Caco-2 (cell line): ENCODE results near the gene PSMD8. TPM values are rescaled to one million over a fixed set of nuclear protein-coding genes. Genes with fewer than 3 reads are reported as not detected.

Source experiments
- BruUV-seq: library from RNA; stranded (reverse); fragments of 400-500 nt; replicated peaks from 2 replicates; lab custom pipeline; 2021; lab: Mats Ljungman, UMichigan
- CTCF ChIA-PET: fragments of 300-600 bp; sonication (Branson Sonifier 250); formaldehyde crosslinking; loops from one replicate; lab custom pipeline; 2022; ENCODE audit warnings: antibody characterized with exemption; lab: Charles Lee
- POLR2A ChIA-PET: fragments of 300-600 bp; sonication (Branson Sonifier 250); formaldehyde crosslinking; loops from one replicate; lab custom pipeline; 2022; ENCODE audit warnings: antibody characterized with exemption; lab: Charles Lee
- DNase-seq, 2 experiments: peaks; one replicate each; pipeline versions ENCODE4 v3.0.0 to v3.0.0-alpha.2; 2020 to 2022
- H3K27me3 ChIP-seq: replicated peaks from 2 replicates; pipeline ENCODE4 v1.6.0; 2011; ENCODE audit warnings: low read length; ENCODE audit not compliant: control insufficient read depth, insufficient read depth
- H3K36me3 ChIP-seq: 2 replicates; pipeline ENCODE4 v1.5.1; 2011; ENCODE audit warnings: low read length; ENCODE audit not compliant: control insufficient read depth, insufficient read depth
- H3K4me1 ChIP-seq: fragments of 250-450 bp; sonication (Bioruptor Pico); 2 replicates; pipeline ENCODE4 v1.5.1; 2020; ENCODE audit warnings: mild to moderate bottlenecking
- H3K4me3 ChIP-seq: 2 replicates; pipeline ENCODE4 v1.5.1; 2011; ENCODE audit warnings: low read depth, mild to moderate bottlenecking, control low read depth, low read length
- H3K9me3 ChIP-seq: fragments of 250-450 bp; sonication (Bioruptor Pico); 2 replicates; pipeline ENCODE4 v1.5.1; 2020; ENCODE audit warnings: mild to moderate bottlenecking, moderate library complexity
- H3K27ac Mint-ChIP-seq: one replicate; pipeline ENCODE4 v1.8.0; 2022; ENCODE audit warnings: mixed read lengths; ENCODE audit not compliant: unreplicated experiment
- H3K27me3 Mint-ChIP-seq: one replicate; pipeline ENCODE4 v1.8.0; 2022; ENCODE audit warnings: mixed read lengths; ENCODE audit not compliant: insufficient read depth, unreplicated experiment
- H3K36me3 Mint-ChIP-seq: one replicate; pipeline ENCODE4 v1.8.0; 2022; ENCODE audit warnings: mild to moderate bottlenecking, mixed read lengths; ENCODE audit not compliant: insufficient read depth, unreplicated experiment
- H3K4me1 Mint-ChIP-seq: one replicate; pipeline ENCODE4 v1.8.0; 2022; ENCODE audit warnings: low read depth, mixed read lengths; ENCODE audit not compliant: unreplicated experiment
- H3K4me3 Mint-ChIP-seq: one replicate; pipeline ENCODE4 v1.8.0; 2022; ENCODE audit warnings: mild to moderate bottlenecking, moderate library complexity, mixed read lengths; ENCODE audit not compliant: unreplicated experiment
- H3K9me3 Mint-ChIP-seq: one replicate; pipeline ENCODE4 v1.8.0; 2022; ENCODE audit warnings: mixed read lengths; ENCODE audit not compliant: unreplicated experiment
- intact Hi-C: fragments of 100-400 bp; cut with micrococcal nuclease; formaldehyde crosslinking; loops from one replicate; pipeline ENCODE4 v1.10.0; 2022; ENCODE audit not compliant: unreplicated experiment
- total RNA-seq: library from RNA; stranded (reverse); gene quantifications from 2 replicates; pipeline ENCODE4 v1.2.3, GENCODE V29; 2022
- TF ChIP-seq, protein P1 (sequence below), 2 experiments: fragments of 200-600 bp in 1 of 2; IDR thresholded peaks; 1 replicate in 1 of 2; 2 replicates in 1 of 2; pipeline versions ENCODE4 v1.5.1 to v1.8.0; 2011 to 2022; ENCODE audit warnings: antibody characterized with exemption in 1 of 2, control low read depth in 1 of 2, inconsistent platforms in 1 of 2, low read depth in 1 of 2, low read length in 1 of 2, mild to moderate bottlenecking in 1 of 2, moderate library complexity in 1 of 2; ENCODE audit not compliant: insufficient read depth in 1 of 2, severe bottlenecking in 1 of 2, unreplicated experiment in 1 of 2

The PSMD8 gene
- total RNA-seq, 1 experiment from 2014 or later = 264 TPM

- H3K9me3 Mint-ChIP-seq = no peaks in the 10 kb centered on the region
- no peak overlapping the region for H3K27ac Mint-ChIP-seq
- peak in 1 of 2 experiments; percentile 32 for DNase-seq
- peaks cover 6% of the 10 kb centered on the region for H3K4me1 Mint-ChIP-seq
- intact Hi-C loops = no loop called here
- no peaks in the 10 kb centered on the region for H3K27me3 Mint-ChIP-seq
- H3K4me3 Mint-ChIP-seq = no peak overlapping the region
- TF ChIP-seq, protein P1, sequence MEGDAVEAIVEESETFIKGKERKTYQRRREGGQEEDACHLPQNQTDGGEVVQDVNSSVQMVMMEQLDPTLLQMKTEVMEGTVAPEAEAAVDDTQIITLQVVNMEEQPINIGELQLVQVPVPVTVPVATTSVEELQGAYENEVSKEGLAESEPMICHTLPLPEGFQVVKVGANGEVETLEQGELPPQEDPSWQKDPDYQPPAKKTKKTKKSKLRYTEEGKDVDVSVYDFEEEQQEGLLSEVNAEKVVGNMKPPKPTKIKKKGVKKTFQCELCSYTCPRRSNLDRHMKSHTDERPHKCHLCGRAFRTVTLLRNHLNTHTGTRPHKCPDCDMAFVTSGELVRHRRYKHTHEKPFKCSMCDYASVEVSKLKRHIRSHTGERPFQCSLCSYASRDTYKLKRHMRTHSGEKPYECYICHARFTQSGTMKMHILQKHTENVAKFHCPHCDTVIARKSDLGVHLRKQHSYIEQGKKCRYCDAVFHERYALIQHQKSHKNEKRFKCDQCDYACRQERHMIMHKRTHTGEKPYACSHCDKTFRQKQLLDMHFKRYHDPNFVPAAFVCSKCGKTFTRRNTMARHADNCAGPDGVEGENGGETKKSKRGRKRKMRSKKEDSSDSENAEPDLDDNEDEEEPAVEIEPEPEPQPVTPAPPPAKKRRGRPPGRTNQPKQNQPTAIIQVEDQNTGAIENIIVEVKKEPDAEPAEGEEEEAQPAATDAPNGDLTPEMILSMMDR (IDR thresholded peaks at IDR 0.05; ENCODE audit: insufficient read depth in 1 of 2, low read depth in 1 of 2, low read length in 1 of 2, severe bottlenecking in 1 of 2, unreplicated experiment in 1 of 2) = peak in 1 of 2 experiments; percentile 27
- ChIA-PET POLR2A (interaction anchor here (0.6 to 1.5 kb wide), 2 partner anchors 10 to 85 kb away, joined by 4 to 6 read pairs; partner anchors contain the start of gene PSMD8), CTCF (interaction anchor here (0.6 to 1.2 kb wide), 2 partner anchors 10 to 18 kb away, joined by 3 to 7 read pairs; partner anchors contain the start of gene FAM98C)
- H3K27me3 ChIP-seq = no peaks in the 10 kb centered on the region
- H3K36me3 Mint-ChIP-seq = peaks cover 71% of the 10 kb centered on the region
- no peak overlapping the region for H3K4me3 ChIP-seq
- H3K4me1 ChIP-seq = peaks cover 17% of the 10 kb centered on the region; the same call in 1 of the 2 replicates
- peaks cover 9% of the 10 kb centered on the region for H3K36me3 ChIP-seq
- no peaks in the 10 kb centered on the region for H3K9me3 ChIP-seq
- no TSS peak for BruUV-seq
These were observed 10.0 kb downstream of the PSMD8 start for GRCh38 chr19:38384209-38385027.

DNA sequence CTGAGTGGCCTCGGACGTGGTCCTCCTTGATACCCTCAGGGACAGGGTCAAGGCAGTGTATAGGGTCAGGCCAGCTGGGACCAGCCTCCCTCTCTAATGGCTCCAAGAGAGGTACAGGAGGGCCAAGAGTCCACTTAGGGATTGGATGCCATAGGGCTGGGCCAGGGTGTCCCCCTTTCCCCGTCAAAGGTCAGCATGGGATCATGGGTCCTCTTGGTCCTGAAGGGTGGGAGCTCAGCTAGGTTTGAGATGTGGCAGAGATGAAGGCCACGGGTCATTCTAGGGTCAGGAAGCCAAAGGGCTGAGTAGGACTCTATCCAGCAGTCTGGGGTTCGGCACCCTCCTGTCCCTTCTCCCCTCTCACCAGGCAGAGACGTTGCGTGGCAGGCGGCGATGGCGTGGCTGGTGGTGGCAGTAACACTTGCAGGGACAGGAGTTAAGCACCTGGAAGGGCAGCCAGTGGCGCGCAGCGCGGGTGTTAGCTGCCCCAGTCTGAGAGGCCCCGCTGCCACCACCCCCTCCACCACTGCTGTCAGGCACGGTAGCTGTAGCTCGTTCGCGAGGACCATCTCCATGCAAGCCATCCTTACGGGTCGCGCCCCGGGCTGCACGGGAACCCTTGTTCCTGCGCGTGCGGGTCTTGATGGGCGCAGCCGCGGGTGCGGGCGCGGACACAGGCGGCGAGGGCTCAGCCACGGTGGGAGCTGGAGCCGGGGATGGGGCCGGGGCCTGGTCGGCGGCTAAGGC, 10.9 kb downstream of the PSMD8 start:
- peaks cover 13% of the 10 kb centered on the region for H3K4me1 Mint-ChIP-seq
- Histone ChIP-seq H3K4me1 (peaks cover 17% of the 10 kb centered on the region; the same call in 1 of the 2 replicates), H3K9me3 (no peaks in the 10 kb centered on the region), H3K4me3 (no peak overlapping the region), H3K36me3 (peaks cover 9% of the 10 kb centered on the region), H3K27me3 (no peaks in the 10 kb centered on the region)
- peaks cover 62% of the 10 kb centered on the region for H3K36me3 Mint-ChIP-seq
- no peaks in the 10 kb centered on the region for H3K9me3 Mint-ChIP-seq
- ChIA-PET POLR2A (interaction anchor here (1.5 kb wide), 1 partner anchor 11 kb away, joined by 4 read pairs; the partner anchor contains the start of gene PSMD8), CTCF (interaction anchor here (1.2 kb wide), 1 partner anchor 18 kb away, joined by 7 read pairs; the partner anchor contains the start of gene FAM98C)
- no peak for DNase-seq
- TF ChIP-seq, protein P1 (IDR thresholded peaks at IDR 0.05; ENCODE audit: insufficient read depth in 1 of 2, low read depth in 1 of 2, low read length in 1 of 2, severe bottlenecking in 1 of 2, unreplicated experiment in 1 of 2) = no peak
- no TSS peak for BruUV-seq
- no peak overlapping the region for H3K4me3 Mint-ChIP-seq
- H3K27me3 Mint-ChIP-seq = no peaks in the 10 kb centered on the region
- intact Hi-C loops = no loop called here
- H3K27ac Mint-ChIP-seq = no peak overlapping the region

DNA sequence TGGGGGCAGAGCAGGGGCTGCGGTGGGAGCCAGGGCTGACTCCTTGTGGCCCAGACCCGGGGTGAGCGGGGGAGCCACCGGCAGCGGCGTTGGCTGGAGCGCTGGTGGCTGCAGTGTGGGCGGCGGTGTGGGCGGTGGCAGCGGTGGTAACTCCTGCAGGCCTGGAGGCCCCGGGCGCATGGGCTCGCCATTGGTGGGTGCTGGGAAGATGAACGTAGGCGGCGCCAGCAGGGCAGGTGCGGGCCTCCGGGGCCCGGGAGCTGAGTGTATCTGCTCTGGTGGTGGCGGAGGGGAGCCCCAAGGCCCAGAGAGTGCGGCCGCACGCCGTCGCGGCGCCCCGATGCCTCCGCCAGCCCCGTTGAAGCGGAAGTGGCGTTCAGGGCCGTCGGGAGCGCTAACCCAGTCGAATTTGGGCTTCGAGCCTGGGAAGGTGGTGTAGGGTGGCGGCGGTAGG, 11.5 kb downstream of the PSMD8 start:
- ChIA-PET POLR2A (no interaction called here), CTCF (no interaction called here)
- TF ChIP-seq, protein P1 (IDR thresholded peaks at IDR 0.05; ENCODE audit: insufficient read depth in 1 of 2, low read depth in 1 of 2, low read length in 1 of 2, severe bottlenecking in 1 of 2, unreplicated experiment in 1 of 2) = no peak
- no peaks in the 10 kb centered on the region for H3K9me3 ChIP-seq
- H3K9me3 Mint-ChIP-seq = no peaks in the 10 kb centered on the region
- intact Hi-C loops = no loop called here
- no peak overlapping the region for H3K4me3 Mint-ChIP-seq
- peaks cover 9% of the 10 kb centered on the region for H3K36me3 ChIP-seq
- H3K36me3 Mint-ChIP-seq = peaks cover 62% of the 10 kb centered on the region
- no peaks in the 10 kb centered on the region for H3K27me3 ChIP-seq
- no peak for DNase-seq
- no peak overlapping the region for H3K27ac Mint-ChIP-seq
- H3K4me1 Mint-ChIP-seq = peaks cover 13% of the 10 kb centered on the region
- H3K27me3 Mint-ChIP-seq = no peaks in the 10 kb centered on the region
- no peak overlapping the region for H3K4me3 ChIP-seq
- no TSS peak for BruUV-seq
- peaks cover 17% of the 10 kb centered on the region; the same call in 1 of the 2 replicates for H3K4me1 ChIP-seq
